NCI-H345 (cell line): Measurements from ENCODE around the gene NSF.
A peak's percentile ranks its signal among the peaks of the same experiment; 100 is the strongest.

Experiments used
- DNase-seq: peaks from one replicate; lab custom pipeline; 2025; lab: John Stamatoyannopoulos, UW

Gene NSF

DNA sequence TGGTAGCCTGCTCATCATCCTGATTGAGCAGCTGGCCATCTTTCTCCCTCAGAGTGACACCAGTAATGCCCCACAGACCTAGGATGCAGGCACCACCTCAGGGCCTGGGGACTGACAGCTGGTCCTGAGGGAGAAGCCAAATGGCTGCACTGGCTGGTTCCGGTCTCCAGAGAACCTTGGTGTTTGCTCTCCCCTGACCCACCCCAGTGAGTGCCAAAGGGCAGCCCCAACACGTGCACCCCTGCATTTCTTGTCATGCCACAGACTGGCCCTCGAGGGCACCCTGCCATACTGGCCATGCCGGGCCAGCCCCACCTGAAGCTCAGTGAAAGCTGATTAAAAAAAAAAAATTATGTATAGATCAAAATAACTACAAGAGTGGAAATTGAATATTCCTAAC, 127.5 kb downstream of the NSF start:
- DNase-seq, result no peak

DNA sequence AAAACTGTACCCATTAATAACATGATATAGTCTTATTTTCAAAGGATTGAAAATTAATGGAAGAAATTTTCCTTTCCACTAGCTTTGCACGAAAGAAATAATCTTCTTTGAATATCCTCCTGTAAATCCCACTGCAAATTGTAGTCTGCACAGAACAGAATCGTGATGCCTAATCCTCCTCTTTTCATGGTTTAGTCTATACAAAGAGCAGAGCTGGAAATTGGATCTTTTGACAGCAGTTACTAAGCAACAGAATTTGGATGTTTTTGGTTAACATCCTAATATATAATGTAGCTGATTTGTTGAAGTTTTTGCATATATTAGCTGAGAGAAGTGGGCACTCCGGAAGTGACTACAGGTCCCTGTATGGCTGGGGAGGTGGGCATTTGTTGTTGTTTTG, 129.4 kb downstream of the NSF start:
- DNase-seq, result no peak

DNA sequence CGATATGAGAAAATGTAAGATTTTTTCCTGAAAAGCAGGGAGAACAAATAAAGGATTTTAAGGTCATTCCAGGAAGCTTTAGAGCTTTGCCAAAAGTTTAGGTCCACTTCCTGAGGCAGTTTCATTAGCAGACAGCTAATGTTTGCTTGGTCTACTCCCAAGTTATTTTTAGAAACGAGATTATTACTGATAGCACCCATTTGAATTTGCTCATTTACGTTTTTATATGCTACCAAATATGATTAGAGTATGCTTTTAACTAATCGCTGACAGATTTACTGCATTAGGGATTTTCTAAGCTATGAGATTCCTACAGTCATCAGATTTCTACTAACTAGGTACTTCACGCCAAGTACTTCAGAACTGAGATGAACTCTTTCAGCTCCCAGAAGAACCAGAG, 129.9 kb downstream of the NSF start:
- no peak for DNase-seq

GRCh38 chr17:46722662-46723285, 132.3 kb downstream of the NSF start:
- no peak for DNase-seq

DNA sequence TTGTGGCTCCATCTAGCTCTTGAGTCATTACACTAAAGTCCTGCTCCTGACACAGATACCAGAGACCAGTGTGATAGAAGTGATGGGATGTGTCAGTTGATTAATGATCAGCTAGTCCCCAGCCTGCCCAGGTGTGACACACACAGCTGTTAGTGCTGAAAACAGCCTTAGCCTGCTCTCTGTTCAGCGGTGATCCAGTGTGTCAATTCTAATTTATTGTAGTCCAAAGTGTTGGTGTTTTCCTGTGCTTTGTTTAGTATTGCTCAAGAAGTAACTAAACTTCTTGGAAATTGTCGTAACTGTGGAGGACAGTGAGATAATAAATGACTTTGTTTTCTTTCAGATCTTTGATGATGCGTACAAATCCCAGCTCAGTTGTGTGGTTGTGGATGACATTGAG, 135.7 kb downstream of the NSF start:
- no peak for DNase-seq

DNA sequence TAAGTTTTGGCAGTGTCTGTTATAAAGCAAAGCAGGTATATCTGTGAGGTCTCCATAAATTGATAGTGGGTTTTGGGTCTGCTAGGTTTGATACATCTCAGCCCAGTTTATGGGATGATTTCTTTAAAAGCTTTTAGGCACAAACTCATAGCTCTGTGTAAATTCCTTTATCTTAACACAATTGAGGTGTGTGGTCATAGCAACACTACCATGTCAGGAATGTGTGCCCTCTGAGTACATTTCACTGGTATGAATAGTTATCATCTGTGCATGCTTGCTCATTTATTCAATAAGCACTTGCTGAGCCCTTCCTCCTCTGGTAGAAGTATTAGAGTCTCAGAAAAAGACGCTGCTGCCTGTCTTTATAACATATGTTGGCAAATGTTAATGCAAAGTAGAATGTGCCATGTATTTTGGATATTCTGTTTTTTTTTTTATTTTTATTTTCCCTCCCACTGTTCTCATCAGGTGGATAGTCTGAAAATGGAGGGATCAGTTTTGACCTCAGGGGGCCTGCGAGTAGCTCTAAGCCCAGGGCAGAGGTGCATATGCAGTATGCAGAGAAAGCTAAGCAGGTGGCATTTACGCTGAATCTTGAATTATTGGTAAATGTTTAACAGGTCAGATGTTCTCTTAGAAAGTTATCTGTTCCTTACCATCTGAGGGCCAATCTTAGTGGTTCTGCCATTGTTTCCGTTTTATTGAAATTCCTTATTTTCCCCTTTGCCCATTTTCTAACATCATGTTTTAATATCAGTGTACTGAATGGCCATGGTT, 137.3 kb downstream of the NSF start:
- no peak for DNase-seq

DNA sequence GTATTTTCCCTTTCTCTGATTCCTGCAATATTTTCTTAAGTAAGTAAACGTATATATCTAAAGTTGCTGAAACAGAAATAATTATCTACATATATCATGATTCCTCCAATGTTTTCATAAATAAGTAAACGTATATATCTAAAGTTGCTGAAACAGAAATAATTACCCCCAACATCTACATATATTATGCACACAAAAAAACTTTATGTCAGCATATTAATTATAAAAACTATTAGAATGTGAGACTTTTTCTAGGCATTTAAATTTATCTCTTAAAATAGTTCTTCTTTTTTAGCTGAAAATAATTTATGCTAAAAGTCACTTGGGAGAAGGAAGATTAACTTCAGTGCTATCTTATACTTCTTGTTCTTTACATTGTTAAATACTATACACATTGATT, 139.6 kb downstream of the NSF start:
- no peak for DNase-seq

DNA sequence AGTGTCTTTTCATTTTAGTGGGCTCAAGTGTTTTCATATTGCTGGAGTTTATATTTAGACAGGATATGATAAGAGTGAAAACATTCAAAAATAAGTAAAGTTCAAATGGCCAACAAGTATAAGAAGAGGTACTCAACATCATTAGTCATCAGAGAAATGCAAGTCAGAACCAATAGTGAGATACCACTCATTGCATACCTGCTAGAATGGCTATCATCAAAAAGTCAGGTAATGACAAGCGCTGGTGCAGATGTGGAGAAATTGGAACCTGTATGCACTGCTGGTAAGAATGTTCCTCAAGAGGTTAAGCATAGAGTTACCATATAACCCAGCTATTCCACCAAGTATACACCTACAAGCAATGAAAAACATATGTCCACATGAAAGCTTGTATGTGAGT, 140.2 kb downstream of the NSF start:
- no peak for DNase-seq

- DNase-seq, result no peak
These were observed 141.7 kb downstream of the NSF start for GRCh38 chr17:46732160-46732559.

GRCh38 chr17:46732754-46733398, 142.4 kb downstream of the NSF start:
- DNase-seq, result no peak

GRCh38 chr17:46733837-46734475, 143.5 kb downstream of the NSF start:
- DNase-seq, result no peak

DNA sequence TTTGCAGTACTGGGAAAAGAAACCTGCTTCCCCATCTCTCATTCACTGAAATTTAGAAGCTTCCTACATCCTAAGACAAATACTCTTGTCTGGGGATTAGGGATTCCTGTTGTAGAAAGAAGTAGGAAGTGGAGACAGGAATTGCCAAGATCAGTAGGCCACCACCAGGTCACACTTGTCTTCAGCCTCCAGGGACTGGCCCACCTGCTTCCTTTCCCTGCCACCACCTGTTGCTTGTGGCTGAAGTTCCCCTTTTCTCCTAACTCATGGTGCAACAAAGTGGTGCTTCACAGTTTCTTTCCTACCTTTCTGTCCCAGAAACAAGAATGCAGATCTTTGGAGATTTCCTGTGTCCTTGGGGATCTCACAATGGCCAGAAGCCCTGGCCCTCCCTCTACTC, 145.6 kb downstream of the NSF start:
- DNase-seq, result no peak

DNA sequence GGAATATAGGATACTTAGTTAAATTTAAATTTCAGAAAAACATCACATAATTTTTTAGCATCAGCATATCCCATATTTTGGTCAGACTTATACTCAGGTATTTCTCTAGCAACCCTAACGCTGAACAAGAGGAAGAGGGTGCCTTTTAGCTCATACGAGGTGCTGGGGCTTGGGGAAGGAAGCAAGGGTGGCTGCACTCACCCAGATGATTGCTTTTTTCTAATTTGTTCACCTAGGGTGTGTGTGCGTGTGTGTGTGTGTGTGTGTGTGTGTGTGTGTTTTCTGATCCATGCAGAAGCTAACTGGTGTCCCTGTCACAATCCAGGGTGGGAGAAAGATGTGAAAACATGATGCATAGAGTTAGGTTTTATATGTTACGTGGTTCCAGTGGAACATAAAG, 146.9 kb downstream of the NSF start:
- no peak for DNase-seq

DNA sequence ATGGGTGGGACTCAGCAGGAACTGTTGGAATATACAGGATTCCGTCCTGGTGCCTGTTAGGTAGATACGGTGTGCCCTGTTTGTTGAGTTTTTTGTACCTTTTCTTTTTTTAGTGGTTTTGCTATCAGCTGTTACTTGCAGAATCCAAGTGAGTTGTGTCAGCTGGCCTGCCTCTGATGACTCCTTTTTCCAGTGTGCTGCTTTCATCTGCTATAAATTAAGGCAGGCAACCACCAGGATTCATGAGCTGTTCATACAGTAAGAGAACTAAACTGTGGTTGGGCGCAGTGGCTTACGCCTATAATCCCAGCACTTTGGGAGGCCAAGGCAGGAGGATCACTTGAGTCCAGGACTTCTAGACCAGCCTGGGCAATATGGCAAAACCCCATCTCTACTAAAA, 148.1 kb downstream of the NSF start:
- DNase-seq, result no peak

- DNase-seq, result no peak
These were observed 149.5 kb downstream of the NSF start for GRCh38 chr17:46739982-46740381.

DNA sequence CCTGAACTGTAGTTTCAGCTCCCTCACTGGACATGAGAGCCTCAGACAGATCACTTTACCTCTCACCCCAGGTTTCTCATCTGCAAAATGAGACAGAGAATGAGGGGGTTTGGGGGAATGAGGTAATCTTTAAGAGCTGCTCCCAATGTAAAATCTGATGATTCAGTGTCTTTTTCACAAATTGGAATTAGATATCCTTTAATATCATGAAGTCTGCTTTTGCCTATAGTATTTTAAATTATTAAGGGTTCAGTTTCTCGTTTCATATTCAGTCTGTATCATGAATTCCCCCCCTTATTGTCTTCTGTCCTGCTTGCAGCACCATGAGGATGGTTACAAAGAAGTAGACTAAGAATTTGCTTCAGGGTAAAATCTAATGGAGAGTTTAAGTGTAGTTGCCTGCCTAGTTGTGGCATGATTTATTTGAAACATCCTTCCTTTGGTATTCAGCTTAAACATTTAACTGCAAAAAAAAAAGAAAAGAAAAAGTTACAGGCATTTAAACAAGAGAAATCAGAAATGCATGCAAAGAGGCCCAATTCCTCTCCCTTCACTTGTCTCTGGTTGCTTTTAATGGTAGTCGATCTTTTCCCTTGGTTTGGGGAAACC, 150.8 kb downstream of the NSF start:
- no peak for DNase-seq

DNA sequence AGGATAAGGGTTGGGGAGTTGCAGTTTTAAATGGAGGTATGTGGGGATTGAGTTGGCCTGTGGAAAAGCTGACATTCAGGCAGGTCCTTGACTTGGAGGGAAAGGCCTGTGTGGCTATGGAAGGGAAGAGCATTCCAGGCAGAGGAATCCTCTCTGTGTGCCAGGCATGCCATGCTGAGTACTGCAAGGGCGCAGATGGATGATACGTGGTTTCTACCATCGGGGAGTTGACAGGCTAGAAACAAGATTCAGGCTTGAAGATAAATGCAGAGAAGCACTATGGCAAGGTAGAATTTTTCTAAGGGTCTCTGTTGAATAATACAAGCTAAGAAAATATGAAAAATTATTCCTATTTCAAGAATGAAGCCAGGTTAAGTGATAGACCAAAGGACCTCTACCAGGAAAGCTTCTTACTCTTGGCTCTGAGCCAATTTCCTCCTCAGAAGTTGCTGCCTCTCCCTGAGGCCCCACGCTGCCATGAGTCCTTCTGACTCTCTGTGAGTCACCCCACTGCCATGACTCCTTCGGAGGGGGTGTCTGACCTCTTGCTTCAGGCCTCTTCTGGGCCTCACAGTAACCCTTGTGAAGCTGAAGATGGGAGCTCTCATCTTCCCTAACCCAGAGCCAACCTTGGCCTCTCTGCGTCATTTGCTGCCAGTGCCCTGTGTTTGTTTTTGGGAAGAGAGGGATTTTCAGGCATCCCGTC, 152.2 kb downstream of the NSF start:
- peak; percentile 8 for DNase-seq

DNA sequence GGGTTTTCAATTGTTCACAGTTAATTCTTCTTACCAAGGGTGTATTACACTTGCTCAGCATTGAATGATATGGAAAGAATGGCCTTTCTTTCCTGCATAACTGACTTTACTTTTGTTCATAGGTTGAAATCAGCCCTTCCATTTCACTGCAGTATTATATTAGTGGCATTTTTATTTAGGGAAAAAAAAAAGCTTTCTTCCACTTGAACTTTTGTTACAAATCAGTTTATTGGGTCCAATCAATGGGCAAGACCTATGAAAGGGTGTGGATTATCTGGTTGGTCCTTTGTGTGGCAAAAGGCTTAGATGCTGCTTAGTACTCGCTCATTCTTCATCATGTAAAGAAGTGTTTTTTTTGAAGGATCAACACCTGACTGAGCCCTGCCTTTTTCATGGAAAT, 154.0 kb downstream of the NSF start:
- DNase-seq, result no peak

GRCh38 chr17:46745376-46745775, 154.9 kb downstream of the NSF start:
- DNase-seq, result no peak

GRCh38 chr17:46751425-46751824, 161.0 kb downstream of the NSF start:
- DNase-seq, result no peak

DNA sequence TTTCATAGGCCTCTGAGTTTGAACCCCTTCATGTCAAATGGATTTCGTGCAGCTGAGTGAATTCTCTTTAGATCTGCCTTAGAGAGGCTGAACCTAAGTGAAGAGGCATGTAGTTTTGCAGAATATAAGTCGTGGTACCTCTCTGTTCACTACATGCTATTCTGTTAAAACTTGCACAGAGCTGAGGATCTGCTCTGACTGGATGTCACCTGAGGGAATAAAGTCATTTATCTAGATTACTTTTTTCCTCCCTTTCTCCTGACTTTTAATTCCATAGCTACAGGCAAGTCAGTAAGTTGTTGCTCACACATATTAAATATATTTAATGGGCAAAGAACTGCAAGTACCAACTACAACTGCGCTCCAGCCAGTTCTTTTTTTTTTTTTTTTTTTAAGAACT, 163.3 kb downstream of the NSF start:
- DNase-seq, result no peak
